Hepatocyte (in vitro differentiated cells): Measurements from ENCODE around the gene TBC1D4. TPM values are rescaled to one million over a fixed set of nuclear protein-coding genes. Genes with fewer than 3 reads are reported as not detected.

ENCODE experiments used
- DNase-seq: peaks from one replicate; pipeline ENCODE4 v3.0.0-alpha.2; 2016; ENCODE audit warnings: low spot score
- H2AFZ ChIP-seq: fragments of 200-600 bp; sonication (generic); 2 replicates; pipeline ENCODE4 v1.6.0; 2016; ENCODE audit warnings: antibody characterized with exemption, mild to moderate bottlenecking
- H3K27ac ChIP-seq: fragments of 200-600 bp; sonication (generic); 2 replicates; pipeline ENCODE4 v1.5.1; 2016; ENCODE audit warnings: mild to moderate bottlenecking
- H3K27me3 ChIP-seq: fragments of 200-600 bp; sonication (generic); 2 replicates; pipeline ENCODE4 v1.6.1; 2016
- H3K36me3 ChIP-seq: fragments of 200-600 bp; sonication (generic); replicated peaks from 2 replicates; pipeline ENCODE4 v1.5.1; 2016; ENCODE audit warnings: low read depth; ENCODE audit not compliant: insufficient read depth
- H3K4me1 ChIP-seq: fragments of 200-600 bp; sonication (generic); 2 replicates; pipeline ENCODE4 v1.5.1; 2016; ENCODE audit warnings: mild to moderate bottlenecking, moderate library complexity; ENCODE audit not compliant: insufficient read depth
- H3K4me2 ChIP-seq: fragments of 200-600 bp; sonication (generic); 2 replicates; pipeline ENCODE4 v1.6.0; 2016
- H3K4me3 ChIP-seq: fragments of 200-600 bp; sonication (generic); 2 replicates; pipeline ENCODE4 v1.5.1; 2016; ENCODE audit warnings: mild to moderate bottlenecking
- H3K79me2 ChIP-seq: fragments of 200-600 bp; sonication (generic); 2 replicates; pipeline ENCODE4 v1.6.0; 2017; ENCODE audit warnings: mild to moderate bottlenecking
- H3K9me2 ChIP-seq: fragments of 200-600 bp; sonication (generic); replicated peaks from 2 replicates; pipeline ENCODE4 v1.6.0; 2017; ENCODE audit warnings: mild to moderate bottlenecking; ENCODE audit not compliant: insufficient read depth
- H3K9me3 ChIP-seq: fragments of 200-600 bp; sonication (generic); 2 replicates; pipeline ENCODE4 v1.5.1; 2016; ENCODE audit warnings: low read depth, mild to moderate bottlenecking
- H4K20me1 ChIP-seq: fragments of 200-600 bp; sonication (generic); 2 replicates; pipeline ENCODE4 v1.6.0; 2016; ENCODE audit warnings: mild to moderate bottlenecking; ENCODE audit not compliant: insufficient read depth, poor library complexity, severe bottlenecking
- EZH2 ChIP-seq: fragments of 200-600 bp; sonication (generic); IDR thresholded peaks from 2 replicates; pipeline ENCODE4 v1.6.1; 2016; ENCODE audit warnings: antibody characterized with exemption, mild to moderate bottlenecking, borderline replicate concordance
- EZH2phosphoT487 ChIP-seq: fragments of 200-600 bp; sonication (generic); IDR thresholded peaks from one replicate; pipeline ENCODE4 v1.6.1; 2018; ENCODE audit warnings: antibody characterized with exemption, mild to moderate bottlenecking, low read depth, moderate library complexity; ENCODE audit not compliant: unreplicated experiment, severe bottlenecking
- WGBS: methylation state at CpG from one replicate; pipeline ENCODE4 v1.1.6; 2016; ENCODE audit warnings: low lambda C conversion rate; ENCODE audit errors: missing lambda C conversion rate; 5-methylcytosine and 5-hydroxymethylcytosine counted together
- polyA plus RNA-seq: library from polyadenylated mRNA; unstranded; fragments of >200 nt; fragmentation: Nextera tagmentation; extraction: Ambion mirVana; gene quantifications from 2 replicates; pipeline ENCODE4 v1.2.1, GENCODE V29; 2016
- total RNA-seq: library from RNA; depleted of rRNA; stranded (reverse); fragments of >200 nt; gene quantifications from 2 replicates; pipeline ENCODE4 v1.2.3, GENCODE V29; 2014
- TF ChIP-seq, protein P1 (sequence below): fragments of 200-600 bp; sonication (generic); IDR thresholded peaks from 2 replicates; pipeline ENCODE4 v1.5.1; 2016; ENCODE audit warnings: antibody characterized with exemption, mild to moderate bottlenecking; ENCODE audit not compliant: poor library complexity

Gene TBC1D4
- total and polyA plus RNA-seq, 2 experiments from 2014 or later, result 7.6 to 17.1 TPM

DNA sequence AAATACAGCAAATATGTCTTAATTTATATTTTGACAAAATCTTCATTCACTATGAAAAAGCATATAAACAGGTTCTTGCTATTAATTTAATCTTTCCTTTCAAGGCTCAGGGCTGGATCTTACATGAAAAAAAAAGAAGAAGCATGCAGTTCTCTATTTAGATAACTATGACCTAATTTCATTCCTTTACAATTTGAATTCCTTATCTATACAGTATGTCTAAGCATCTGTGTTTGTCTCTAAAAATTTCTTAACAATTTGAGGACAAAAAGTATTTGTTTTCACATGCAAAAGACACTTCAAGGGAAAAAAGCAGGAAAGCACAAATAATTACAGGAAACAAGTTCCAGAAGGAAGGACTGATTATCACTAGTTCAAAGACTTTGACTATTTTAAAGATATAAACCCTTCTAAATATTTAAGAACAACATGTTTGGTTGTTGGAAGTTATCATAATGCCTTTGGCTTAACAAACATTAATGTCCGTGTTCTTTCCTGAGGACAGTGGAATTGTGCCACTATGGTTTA, 157.5 kb downstream of the TBC1D4 start:
- DNase-seq, result no peak
- no peaks in the 10 kb centered on the region for H3K36me3 ChIP-seq
- no peaks in the 10 kb centered on the region for H3K9me2 ChIP-seq
- H3K4me1 ChIP-seq, result no peaks in the 10 kb centered on the region
- no peak overlapping the region for H2AFZ ChIP-seq
- 65% methylated on average over 1 of the region's 1 CpG for WGBS
- H3K9me3 ChIP-seq, result no peaks in the 10 kb centered on the region
- H4K20me1 ChIP-seq, result no peaks in the 10 kb centered on the region
- TF ChIP-seq EZH2phosphoT487, result no peak
- TF ChIP-seq EZH2, result no peak
- TF ChIP-seq, protein P1, sequence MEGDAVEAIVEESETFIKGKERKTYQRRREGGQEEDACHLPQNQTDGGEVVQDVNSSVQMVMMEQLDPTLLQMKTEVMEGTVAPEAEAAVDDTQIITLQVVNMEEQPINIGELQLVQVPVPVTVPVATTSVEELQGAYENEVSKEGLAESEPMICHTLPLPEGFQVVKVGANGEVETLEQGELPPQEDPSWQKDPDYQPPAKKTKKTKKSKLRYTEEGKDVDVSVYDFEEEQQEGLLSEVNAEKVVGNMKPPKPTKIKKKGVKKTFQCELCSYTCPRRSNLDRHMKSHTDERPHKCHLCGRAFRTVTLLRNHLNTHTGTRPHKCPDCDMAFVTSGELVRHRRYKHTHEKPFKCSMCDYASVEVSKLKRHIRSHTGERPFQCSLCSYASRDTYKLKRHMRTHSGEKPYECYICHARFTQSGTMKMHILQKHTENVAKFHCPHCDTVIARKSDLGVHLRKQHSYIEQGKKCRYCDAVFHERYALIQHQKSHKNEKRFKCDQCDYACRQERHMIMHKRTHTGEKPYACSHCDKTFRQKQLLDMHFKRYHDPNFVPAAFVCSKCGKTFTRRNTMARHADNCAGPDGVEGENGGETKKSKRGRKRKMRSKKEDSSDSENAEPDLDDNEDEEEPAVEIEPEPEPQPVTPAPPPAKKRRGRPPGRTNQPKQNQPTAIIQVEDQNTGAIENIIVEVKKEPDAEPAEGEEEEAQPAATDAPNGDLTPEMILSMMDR, result no peak
- H3K4me2 ChIP-seq, result no peak overlapping the region
- H3K27me3 ChIP-seq, result no peaks in the 10 kb centered on the region
- H3K4me3 ChIP-seq, result no peak overlapping the region
- H3K27ac ChIP-seq, result no peak overlapping the region
- no peaks in the 10 kb centered on the region for H3K79me2 ChIP-seq

DNA sequence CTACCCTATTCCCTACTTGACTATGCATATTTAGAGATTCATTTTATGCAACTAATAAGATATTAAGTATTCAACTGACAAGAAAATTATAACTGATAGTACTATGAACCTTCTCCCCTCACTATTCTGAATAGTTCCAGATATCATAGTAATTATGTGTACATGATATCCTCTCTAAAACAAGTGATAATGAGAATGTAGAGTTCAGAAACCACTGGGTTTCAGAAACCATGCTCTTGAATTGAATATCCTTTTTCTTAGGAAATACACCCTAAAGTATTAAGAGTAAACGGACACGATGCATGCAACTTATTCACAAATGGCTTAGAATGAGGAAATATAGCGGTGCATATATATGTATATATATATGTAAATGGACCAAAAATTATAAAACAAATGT, 160.9 kb downstream of the TBC1D4 start:
- H3K4me1 ChIP-seq, result no peaks in the 10 kb centered on the region
- H3K36me3 ChIP-seq, result no peaks in the 10 kb centered on the region
- H2AFZ ChIP-seq, result no peak overlapping the region
- H4K20me1 ChIP-seq, result no peaks in the 10 kb centered on the region
- no peak overlapping the region for H3K4me3 ChIP-seq
- H3K27ac ChIP-seq, result no peak overlapping the region
- TF ChIP-seq, protein P1, result no peak
- no peak for TF ChIP-seq EZH2
- TF ChIP-seq EZH2phosphoT487, result no peak
- no peaks in the 10 kb centered on the region for H3K9me2 ChIP-seq
- 98% methylated on average over 3 of the region's 3 CpGs for WGBS
- no peak for DNase-seq
- H3K9me3 ChIP-seq, result no peaks in the 10 kb centered on the region
- H3K79me2 ChIP-seq, result no peaks in the 10 kb centered on the region
- no peaks in the 10 kb centered on the region for H3K27me3 ChIP-seq
- H3K4me2 ChIP-seq, result no peak overlapping the region

DNA sequence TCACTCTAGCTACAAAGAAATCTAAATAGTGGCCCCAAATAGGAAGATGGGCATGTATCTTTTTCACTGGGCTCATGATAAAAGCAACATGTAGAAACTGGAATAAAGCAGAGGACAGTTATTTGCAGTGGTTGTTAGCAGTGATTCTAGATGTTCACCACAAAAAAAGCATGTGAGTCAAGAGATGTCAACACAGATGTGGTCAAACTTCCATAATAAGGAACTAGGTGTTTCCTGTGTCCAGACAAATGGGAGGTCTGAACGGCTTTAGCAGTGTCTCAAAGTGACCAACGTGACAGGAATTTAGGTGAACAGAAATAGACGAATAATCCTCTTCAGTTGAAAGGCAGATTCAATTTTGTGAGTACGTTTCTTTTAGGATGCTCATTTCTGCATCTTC, 162.7 kb downstream of the TBC1D4 start:
- no peaks in the 10 kb centered on the region for H3K27me3 ChIP-seq
- no peaks in the 10 kb centered on the region for H3K9me3 ChIP-seq
- H3K27ac ChIP-seq, result no peak overlapping the region
- WGBS, result 89% methylated on average over 4 of the region's 4 CpGs
- TF ChIP-seq EZH2 (no peak), EZH2phosphoT487 (no peak)
- TF ChIP-seq, protein P1, result no peak
- H3K9me2 ChIP-seq, result no peaks in the 10 kb centered on the region
- no peaks in the 10 kb centered on the region for H4K20me1 ChIP-seq
- no peak overlapping the region for H3K4me2 ChIP-seq
- H3K4me3 ChIP-seq, result no peak overlapping the region
- no peak overlapping the region for H2AFZ ChIP-seq
- H3K36me3 ChIP-seq, result no peaks in the 10 kb centered on the region
- no peaks in the 10 kb centered on the region for H3K4me1 ChIP-seq
- no peak for DNase-seq
- H3K79me2 ChIP-seq, result no peaks in the 10 kb centered on the region
